A204.1 (cell line): ENCODE measurements around the gene GNPDA1.
A peak's percentile ranks its signal among the peaks of the same experiment; 100 is the strongest.
"Not testable (repeated sequence)": the region's sequence is repeated elsewhere in the genome, so short reads cannot be mapped to it uniquely, and the experiment has no call there.

ENCODE experiments used
- FAIRE-seq: peaks from 2 replicates; lab custom pipeline; 2012; peaks lifted over from hg19 to GRCh38; lab: Jason Lieb, UNC

GNPDA1 gene

GRCh38 chr5:142012792-142013388 is at the start of gene GNPDA1:
Gene GNPDA1, minus strand, starts transcription at chr5:142013027. Its CDS starts 992 bp downstream, at chr5:142012035.
- no peak for FAIRE-seq

- FAIRE-seq = no peak
These were observed 46.6 kb upstream of the GNPDA1 start for GRCh38 chr5:142059304-142059940.

DNA sequence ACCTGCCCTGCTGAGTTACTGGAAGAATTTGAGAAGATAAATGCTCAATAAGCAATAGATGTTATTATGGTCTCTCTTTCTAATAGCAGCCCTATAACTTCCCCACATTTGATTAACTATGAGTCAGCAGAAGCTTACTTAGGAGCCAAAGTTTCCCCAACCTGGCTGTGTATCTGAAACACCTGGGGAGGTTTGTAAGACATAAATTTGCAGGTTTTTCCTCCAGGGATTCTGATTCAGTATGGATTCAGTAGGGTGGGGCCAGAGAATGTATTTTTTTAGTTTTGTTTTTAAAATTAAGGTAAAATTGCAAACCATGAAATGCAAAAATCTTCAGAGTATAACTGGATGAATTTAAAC is 44.9 kb upstream of the GNPDA1 start:
- FAIRE-seq = no peak

- no peak for FAIRE-seq
These were observed 44.2 kb upstream of the GNPDA1 start for GRCh38 chr5:142056816-142057696.

GRCh38 chr5:142055301-142055700 is 42.5 kb upstream of the GNPDA1 start:
- no peak for FAIRE-seq

GRCh38 chr5:142053426-142054151 is 40.8 kb upstream of the GNPDA1 start:
- FAIRE-seq = no peak

GRCh38 chr5:142052026-142052425 is 39.2 kb upstream of the GNPDA1 start:
- FAIRE-seq = not testable (repeated sequence)

DNA sequence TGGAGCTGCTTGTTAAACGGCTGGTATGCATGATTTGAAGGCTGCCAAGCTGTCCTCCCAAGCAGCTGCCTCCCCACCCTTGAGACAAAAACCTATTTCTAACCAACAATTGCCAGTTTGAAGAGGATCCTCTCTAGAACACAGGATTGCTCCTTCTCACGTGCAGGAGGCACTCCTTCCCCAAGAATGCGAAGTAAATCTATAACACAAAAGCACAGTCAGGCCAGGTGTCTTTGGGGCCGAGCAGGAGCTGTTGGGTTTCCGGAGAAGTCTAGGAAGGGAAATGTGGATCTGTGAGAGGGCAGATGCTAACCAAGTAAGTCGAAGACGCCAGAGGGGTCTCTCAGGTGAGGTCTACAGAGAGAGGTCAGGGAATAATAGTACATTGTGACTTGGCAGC is 35.4 kb upstream of the GNPDA1 start:
- no peak for FAIRE-seq

- no peak for FAIRE-seq
These were observed 33.4 kb upstream of the GNPDA1 start for GRCh38 chr5:142046191-142046590.

- FAIRE-seq = not testable (repeated sequence)
These were observed 28.1 kb upstream of the GNPDA1 start for GRCh38 chr5:142040881-142041280.

DNA sequence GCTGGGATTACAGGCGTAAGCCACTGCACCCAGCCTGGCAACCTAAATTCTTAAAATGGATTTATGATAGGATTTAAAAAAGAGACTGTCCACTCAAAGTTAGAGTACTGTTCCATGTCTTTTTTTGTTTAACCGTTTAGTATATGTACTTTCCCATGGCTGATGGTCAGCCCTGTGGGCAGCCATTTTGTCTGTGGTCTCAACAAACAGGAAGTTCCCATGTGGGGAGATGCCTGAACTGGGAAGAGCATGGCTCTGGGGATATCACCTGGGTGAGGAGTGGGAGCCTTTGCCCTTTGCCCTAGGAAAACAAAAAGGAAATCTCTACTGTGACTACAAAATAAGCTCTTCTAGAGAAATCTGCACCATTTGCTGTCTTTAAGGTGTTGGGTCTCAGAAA is 27.5 kb upstream of the GNPDA1 start:
- no peak for FAIRE-seq

- FAIRE-seq = no peak
These were observed 25.9 kb upstream of the GNPDA1 start for GRCh38 chr5:142038735-142039134.

DNA sequence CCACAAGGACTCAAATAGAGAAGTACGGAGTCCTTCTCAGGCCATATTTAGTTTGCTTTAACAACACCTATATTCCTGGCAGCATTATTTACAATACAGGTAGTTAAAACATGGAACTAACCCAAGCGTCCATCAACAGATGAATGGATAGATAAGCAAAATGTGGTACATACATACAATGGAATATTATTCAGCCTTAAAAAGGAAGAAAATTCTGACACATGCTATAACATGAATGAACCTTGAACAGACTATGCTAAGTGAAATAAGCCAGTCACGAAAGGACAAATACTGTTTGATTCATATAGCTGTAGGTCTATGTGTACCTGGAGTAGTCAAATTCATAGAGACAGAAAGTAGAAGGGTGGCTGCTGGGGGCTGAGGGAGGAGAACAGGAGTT is 24.8 kb upstream of the GNPDA1 start:
- FAIRE-seq = not testable (repeated sequence)

GRCh38 chr5:142036918-142037317 is 24.1 kb upstream of the GNPDA1 start:
- FAIRE-seq = no peak

DNA sequence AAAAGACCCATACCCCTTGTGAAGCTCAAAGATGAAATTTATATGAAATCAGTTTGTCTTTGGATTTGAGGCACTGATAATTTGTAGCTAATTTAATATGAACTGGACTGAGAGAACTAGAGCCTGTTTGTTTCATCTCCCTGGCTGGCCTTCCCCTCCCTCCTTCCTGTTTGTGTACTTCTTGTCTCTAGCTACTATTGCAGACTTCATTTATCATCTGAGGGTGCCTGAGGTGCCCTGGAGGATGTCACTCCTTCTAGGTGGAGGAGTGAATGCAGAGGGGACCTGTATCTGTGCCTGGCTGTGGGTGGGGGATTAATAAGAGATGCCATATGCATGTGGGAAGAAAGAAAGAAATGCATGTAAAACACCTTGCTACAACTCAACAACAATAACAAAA is 22.2 kb upstream of the GNPDA1 start:
- FAIRE-seq = no peak

DNA sequence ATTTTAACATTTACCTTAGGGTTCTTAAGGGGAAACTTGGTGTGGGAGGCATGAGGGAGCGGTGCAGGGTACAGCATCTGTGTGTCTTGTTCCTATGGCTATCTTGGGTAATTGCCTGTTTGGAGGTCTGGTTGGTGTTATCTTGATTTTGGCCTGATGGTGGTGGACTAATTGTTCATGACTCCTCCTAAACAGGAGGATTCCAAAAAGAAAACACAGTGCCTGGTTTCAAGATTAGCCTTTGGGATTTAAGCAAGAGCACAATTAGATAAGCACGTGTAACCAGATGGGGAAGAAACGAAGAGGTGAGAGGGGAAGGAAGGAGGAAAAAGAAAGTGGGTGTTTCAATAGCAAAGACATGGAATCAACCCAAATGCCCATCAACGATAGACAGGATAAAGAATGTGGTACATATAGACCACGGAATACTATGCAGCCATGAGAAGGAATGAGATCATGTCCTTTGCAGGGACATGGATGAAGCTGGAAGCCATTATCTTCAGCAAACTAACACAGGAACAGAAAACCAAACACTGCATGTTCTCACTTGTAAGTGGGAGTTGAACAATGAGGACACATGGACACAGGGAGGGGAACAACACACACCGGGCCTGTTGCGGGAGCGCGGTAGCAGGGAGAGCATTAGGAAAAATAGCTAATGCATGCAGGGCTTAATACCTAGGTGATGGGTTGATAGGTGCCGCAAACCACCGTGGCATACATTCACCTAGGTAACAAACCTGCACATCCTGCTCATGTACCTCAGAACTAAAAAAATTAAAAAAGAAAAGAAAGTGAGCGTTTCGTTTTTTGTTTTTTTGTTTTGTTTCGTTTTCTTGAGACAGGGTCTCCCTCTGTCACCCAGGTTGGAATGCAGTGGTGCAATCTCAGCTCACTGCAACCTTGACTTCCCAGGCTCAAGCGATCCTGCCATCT is 21.1 kb upstream of the GNPDA1 start:
- FAIRE-seq = not testable (repeated sequence)

DNA sequence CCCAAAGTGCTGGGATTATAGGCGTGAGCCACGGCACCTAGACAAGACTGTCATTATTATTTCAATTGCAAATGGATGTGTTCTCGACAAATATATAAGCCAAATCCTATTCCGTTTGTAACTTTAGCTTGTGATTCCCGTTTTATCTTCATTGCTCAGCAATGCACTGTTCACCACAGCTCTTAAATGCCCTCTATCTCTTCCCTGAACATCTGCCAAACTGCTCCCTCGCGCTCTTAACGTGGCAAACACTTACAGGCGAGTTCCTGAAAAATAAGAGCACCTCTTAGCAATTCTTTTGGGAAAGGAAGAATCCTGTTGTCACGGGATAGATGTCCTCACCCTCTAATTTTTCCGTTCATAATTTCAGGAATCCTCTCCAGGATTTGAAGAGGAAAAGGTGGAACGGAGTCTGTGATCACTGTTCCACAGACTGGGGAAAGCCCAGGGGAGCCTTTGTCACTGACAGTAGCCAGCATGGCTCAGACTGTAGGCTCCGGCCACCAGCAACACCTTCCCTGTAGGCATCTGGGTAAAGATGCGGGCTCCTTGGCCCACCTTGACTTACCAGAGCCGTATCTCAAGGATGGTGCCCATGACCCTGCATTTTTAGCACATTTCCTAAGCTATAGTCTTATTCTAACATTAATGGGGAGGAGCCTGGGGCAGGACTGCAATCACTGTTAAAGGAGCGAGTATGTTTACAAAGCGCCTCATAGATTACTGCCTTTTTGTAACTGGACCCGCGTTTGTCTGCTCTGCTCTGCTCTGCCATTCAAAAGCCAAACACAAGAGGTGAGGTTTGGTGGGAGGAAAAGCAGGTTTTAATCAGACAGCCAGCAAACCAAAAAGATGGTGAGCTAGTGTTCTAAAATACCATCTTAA is 20.2 kb upstream of the GNPDA1 start:
- FAIRE-seq = no peak

- FAIRE-seq = no peak
These were observed 19.3 kb upstream of the GNPDA1 start for GRCh38 chr5:142032150-142032549.

GRCh38 chr5:142025637-142026036 is 12.8 kb upstream of the GNPDA1 start:
- FAIRE-seq = no peak

DNA sequence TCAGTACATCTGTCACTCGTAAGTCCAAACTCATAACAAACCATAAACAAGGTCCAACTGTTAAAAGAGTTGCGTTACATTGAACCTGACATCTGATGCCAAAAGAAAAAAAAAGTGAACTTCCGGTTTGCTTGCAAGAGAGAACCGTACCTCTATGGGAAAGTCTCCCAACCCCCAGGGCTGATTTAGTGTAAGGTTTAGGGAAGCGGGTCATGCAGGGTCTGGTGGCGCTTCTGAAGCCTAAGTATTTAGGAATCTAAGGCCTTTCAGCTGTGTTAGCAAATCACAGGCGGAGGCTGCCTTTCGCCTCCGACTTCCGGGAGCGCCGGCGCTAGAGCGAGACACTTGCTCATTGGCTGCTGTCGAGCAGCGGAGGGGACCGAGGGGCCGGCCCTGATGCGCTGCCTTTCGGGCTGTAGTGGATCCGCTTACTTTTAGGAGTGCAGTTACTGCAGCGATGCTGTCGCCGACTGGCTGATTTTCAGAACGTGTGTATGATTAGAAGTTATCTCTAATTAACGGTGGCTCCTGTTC is 12.0 kb upstream of the GNPDA1 start:
- peak; percentile 98 for FAIRE-seq
